ENCODE measurements around the gene RPTOR.

DNA sequence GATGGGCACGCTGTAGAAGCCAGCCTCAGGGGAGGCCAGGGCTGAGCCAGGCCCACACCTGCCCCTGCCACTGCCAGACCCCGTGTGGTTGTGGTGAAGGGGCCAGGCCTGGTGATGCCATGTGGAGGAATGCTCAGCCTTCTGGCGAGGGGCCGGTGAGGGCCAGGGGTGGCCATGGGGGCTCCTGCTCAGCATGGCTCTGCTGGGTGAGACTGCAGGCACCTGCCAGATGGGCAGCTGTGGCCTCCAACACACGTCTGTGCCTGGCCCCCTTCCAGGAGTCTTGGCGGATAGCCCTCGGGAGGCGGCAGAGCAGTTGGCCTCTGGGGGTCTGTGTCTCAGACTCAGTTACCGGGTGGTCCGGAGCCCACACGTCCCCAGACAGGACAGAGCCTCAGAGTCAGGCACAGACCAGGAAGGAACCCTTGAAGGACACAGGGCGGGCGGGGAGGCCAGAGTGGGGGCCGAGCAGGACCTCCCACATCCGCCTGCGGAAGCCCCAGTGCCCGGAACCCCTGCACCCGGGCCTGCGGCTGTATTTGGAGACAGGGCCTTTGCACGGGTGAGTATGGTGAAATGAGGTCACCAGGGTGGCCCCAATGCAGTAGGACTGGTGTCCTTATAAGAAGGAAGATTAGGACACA is 424.5 kb downstream of the RPTOR start:
- TF ChIP-seq POLR2A (IDR thresholded peaks at IDR 0.05; ENCODE audit: low read depth) (no peak), EP300 (IDR thresholded peaks at IDR 0.05) (no peak)

Measured in esophagus muscularis mucosa (tissue), 2 donors.